HTERT RPE-1 (cell line): ENCODE measurements around the gene MRPL47.
"Not testable (repeated sequence)": the region's sequence is repeated elsewhere in the genome, so short reads cannot be mapped to it uniquely, and the experiment has no call there.

Experiments used
- in situ Hi-C: fragments of 300-500 bp; cut with MboI; formaldehyde crosslinking; loops from 4 replicates; pipeline ENCODE4 v1.14.3; 2020; ENCODE audit warnings: low sequenced_read_pairs

Gene MRPL47

GRCh38 chr3:179604321-179605078, at the start of gene MRPL47, which contains the start of gene NDUFB5:
Gene MRPL47, minus strand, starts transcription at chr3:179604638. Its CDS starts 14 bp downstream, at chr3:179604624.
Gene NDUFB5, plus strand, starts transcription at chr3:179604794. Its CDS starts 22 bp downstream, at chr3:179604816.
- in situ Hi-C loops = no loop called here

DNA sequence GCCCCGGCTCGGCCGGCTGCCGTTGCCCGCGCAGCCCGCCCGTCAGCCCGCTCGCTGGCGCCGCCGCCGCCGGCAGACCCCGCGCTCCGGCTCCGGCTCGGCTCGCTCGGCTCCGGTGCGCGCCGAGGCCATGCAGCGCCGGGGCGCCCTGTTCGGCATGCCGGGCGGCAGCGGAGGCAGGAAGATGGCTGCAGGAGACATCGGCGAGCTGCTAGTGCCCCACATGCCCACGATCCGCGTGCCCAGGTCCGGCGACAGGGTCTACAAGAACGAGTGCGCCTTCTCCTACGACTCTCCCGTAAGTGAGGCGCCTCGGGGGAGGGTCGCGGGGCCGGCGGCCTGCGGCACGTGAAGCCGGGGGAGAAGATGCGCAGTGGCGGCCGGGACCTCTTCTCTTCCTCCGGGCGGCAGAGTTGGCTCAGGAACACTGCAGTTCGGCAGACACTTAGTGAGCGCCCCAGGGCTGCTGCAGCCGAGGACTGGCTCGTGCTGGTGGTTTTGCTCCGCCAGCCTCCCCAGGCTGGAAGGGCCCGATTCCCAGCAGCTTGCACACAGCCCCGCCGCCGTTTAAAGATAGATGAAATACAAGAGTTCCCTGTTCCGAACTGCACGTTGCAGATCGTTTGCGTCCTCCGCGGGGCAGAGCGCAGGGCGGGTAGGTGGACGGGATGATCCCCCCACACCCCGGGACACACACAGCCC, 48.8 kb upstream of the MRPL47 start:
- in situ Hi-C loops = no loop called here

DNA sequence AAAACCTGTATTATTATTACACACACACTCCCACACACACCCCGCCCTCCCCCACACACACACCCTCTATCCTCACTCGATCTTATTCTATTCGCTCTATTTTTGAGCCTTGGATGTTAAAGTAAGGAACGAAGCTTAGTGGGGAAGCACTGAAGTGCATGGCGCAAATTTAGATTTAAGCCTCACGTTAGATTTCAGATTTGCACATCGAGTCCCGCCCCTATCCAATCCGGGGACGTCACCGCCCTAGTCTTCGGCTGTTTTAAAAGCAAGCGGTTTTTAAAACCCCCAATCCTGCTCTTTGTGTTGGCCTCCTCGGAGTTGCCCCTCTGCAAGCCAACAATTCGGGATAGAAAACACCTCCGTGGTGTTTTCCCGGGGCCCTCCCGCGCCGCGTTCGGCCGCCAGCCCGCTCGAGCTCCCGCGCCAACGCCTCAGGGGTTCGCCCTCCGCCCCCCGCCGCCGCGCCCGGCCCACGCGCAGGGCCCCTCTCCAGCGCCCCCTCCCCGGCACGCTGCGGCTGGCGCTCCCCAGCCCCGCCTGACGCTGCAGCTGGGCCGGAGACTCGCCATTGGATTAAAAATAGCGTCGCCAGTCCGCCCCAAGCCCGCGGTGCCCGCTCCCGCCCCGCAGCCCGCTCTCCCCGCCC, 48.1 kb upstream of the MRPL47 start, which contains the start of gene USP13:
USP13 (plus strand) TSS at position 594 of the 649 bp plus-strand sequence. CDS start 186 bp downstream, outside the sequence.
- in situ Hi-C loops = no loop called here

- in situ Hi-C loops = no loop called here
Measured at GRCh38 chr3:179651687-179652446, 47.4 kb upstream of the MRPL47 start.

DNA sequence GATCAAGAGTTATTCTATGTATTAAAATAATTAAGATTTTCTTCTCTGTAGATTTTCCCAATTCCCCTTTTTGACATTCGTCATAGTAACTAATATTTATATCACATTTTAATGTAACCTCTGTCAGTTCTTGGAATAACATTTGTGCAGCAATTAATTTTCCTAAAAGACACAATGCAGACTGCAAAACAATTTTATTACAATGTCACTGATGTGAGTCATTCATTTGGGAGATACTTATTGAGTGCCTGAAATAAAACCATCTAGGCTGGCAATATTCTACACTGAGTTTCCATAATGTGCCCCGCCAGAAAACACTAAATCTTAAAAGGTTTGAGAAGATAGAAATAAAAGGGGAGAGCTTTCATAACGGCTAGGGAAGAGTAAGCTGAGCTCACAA, 41.7 kb upstream of the MRPL47 start:
- in situ Hi-C loops = no loop called here

DNA sequence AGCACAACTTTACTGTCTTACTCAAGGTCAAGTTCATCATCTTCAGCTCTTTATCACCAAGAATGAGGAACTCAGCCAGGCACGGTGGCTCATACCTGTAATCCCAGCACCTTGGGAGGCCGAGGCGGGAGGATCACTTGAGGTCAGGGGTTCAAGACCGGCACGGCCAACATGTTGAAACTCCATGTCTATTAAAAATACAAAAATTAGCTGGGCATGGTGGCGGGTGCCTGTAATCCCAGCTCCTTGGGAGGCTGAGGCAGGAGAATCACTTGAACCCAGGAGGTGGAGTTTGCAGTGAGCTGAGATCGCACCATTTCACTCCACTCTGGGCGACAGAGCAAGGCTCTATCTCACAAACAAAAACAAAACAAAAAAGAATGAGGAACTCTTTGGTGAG, 39.4 kb upstream of the MRPL47 start:
- in situ Hi-C loops = not testable (repeated sequence)

- in situ Hi-C loops = no loop called here
Measured at GRCh38 chr3:179642871-179643270, 38.4 kb upstream of the MRPL47 start.

- in situ Hi-C loops = no loop called here
Measured at GRCh38 chr3:179640469-179640868, 36.0 kb upstream of the MRPL47 start.

GRCh38 chr3:179630753-179631451, 26.5 kb upstream of the MRPL47 start:
- in situ Hi-C loops = no loop called here

GRCh38 chr3:179624451-179624850, 20.0 kb upstream of the MRPL47 start:
- in situ Hi-C loops = no loop called here

- in situ Hi-C loops = no loop called here
Measured at GRCh38 chr3:179622023-179622422, 17.6 kb upstream of the MRPL47 start.

DNA sequence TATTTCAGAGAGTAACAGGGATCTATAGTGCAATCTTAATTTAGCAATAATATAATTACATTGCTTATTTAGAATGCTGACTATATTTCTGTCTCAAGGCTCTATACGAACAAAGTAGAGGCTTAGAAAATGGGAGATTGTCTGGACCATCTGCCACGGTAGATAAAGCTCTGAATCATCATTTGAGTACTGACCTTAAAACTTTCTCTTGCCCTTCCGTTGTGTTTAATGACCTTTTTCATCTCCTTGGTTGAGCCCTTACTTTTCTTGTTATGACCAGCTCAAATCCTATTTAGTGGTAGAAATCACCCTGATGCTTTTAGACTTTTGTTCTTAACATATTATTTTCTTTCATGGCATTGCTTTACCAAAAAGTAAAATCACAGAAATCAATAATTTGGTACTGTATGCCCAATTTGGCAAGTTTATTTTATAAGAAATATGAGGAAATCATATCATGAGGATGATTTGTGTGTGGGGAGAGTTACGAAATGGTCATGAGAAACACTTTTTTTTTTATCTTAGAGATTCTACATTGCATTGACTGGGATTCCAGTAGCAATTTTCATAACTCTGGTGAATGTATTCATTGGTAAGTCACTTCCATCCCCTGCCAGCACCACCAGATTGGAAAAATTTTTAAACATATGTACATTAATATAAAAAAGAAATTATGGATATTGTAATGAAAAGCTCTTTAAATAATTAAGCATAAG, 11.2 kb upstream of the MRPL47 start:
- in situ Hi-C loops = no loop called here

DNA sequence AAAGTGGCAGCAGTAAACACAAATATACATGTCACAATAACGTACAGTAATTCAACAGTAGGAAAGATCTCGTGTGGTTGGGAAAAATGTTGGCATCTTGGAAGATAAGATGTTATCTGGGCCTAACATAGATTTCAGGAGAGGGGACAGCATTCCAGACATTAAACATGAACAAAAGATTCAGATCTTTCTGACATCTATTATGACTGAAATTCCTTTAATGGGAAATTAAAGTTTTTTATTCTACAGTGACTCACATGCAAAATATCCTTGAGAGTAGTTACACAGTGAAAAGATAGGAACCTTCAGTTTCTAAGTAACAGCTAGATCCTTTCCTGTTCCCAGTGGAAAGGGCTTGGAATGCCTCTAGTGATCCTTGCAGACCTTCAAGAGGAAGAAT, 9.4 kb upstream of the MRPL47 start:
- in situ Hi-C loops = no loop called here

GRCh38 chr3:179610066-179610465, 5.6 kb upstream of the MRPL47 start:
- in situ Hi-C loops = no loop called here

- in situ Hi-C loops = no loop called here
Measured at GRCh38 chr3:179608931-179609720, 4.7 kb upstream of the MRPL47 start.

- in situ Hi-C loops = no loop called here
Measured at GRCh38 chr3:179606534-179607085, 2.2 kb upstream of the MRPL47 start.

DNA sequence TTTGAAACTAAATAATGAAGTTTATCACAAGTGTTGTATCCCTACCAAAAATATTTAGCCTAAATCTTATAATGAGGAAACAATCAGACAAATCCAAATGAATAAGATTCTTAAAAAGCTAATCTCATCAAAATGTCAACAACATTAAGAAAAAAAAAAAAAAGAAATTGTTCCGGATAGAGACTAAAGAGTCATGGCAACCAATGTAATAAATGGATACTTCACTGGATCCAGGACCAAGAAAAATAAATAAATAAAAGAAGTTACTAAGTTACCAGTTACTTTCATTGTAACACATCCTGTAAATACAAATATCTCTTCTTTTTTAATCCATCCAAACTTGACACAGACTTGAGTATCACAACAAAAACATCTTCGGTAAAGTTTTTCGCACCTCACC, 607 bp downstream of the MRPL47 start:
- in situ Hi-C loops = no loop called here

DNA sequence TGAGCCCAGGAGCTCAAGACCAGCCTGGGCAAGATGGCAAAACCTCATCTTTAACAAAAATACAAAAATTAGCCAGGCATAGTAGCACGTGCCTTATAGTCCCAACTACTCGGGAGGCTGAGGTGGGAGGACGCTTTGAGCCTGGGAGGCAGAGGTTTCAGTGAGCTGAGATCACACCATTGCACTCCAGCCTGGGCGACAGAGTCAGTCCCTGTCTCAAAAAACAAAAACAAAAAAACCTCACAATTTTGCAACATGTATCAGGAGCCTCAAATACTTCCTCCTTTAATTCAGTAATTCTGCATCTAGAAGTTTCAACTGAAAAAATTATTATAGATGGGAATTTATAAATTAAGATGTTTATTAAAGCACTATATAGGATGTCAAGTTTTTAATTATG, 1.1 kb downstream of the MRPL47 start:
- in situ Hi-C loops = no loop called here

- in situ Hi-C loops = no loop called here
Measured at GRCh38 chr3:179599531-179599930, 4.9 kb downstream of the MRPL47 start.
